NCI-H2227 treated with DMSO at 0.1 percent for 48 hours (cell line): Measurements from ENCODE around the gene PAK1IP1.
A peak's percentile ranks its signal among the peaks of the same experiment; 100 is the strongest.
"Not testable (repeated sequence)": the region's sequence is repeated elsewhere in the genome, so short reads cannot be mapped to it uniquely, and the experiment has no call there.

Source experiments
- DNase-seq: peaks from one replicate; lab custom pipeline; 2025; lab: John Stamatoyannopoulos, UW

PAK1IP1 gene

GRCh38 chr6:10743515-10743914 is 48.7 kb downstream of the PAK1IP1 start:
- DNase-seq, result no peak

- DNase-seq, result no peak
Measured at GRCh38 chr6:10745116-10745515, 50.3 kb downstream of the PAK1IP1 start.

DNA sequence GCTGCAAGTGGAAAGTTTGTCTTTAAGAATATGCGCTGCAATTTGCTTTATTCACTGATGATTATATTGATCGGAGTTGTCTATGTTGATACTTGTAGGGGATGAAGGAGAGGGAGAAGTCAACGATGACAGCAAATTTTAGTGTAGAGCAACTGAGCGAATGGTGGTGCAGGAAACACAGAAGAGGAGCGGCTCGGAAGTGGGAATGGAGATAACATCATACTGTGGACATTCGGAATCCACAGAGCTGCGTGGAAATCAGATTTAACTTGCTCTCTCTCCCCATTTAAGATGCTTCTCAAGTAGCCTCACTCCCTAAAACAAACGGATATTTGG is 52.1 kb downstream of the PAK1IP1 start:
- DNase-seq, result peak; percentile 38

- DNase-seq, result peak; percentile 98
Measured at GRCh38 chr6:10747251-10747972, 52.6 kb downstream of the PAK1IP1 start, which contains the start of gene TMEM14B. TMEM14B (plus strand) TSS chr6:10747805; CDS start chr6:10749246, 1,441 bp downstream.

- no peak for DNase-seq
Measured at GRCh38 chr6:10749734-10750133, 55.0 kb downstream of the PAK1IP1 start.

DNA sequence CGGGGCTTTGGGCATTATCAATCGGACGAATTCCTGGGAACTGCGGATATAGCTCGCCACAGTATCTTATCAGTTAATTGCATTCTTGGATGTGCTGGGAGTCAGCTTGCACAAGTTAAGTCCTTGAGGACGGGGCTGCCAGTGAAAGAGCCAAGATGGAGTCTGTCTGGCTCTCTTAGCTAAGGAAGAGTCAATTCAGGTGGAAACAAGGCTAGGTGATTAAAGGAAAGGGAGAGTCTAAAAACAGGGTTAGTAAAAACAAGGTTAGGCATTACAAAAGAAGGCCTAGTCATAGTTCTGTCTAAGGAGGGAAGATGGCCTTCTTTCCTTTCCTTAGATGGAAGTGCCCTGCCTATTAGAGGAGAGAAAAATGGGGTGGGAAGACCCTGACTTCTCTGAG is 55.8 kb downstream of the PAK1IP1 start:
- DNase-seq, result not testable (repeated sequence)

DNA sequence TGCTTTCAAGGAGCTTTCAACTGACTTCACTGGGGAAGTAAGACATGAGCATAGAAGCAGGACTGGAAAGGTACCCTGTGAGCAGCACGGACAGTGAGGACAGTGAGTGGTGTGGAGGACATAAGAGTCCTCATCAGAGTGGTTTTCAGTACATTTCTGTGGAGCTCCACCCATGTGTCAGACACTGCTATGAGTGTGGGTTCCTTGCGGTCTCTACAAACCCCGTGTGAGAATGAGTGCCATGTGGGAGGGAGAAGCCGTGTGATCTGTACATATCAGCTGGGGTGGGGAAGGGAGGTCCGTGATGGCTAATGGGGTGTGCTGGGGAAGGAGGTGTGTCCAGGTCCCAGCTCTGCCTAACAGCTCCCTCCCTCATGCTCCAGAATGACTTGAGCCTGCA is 57.0 kb downstream of the PAK1IP1 start:
- not testable (repeated sequence) for DNase-seq

- no peak for DNase-seq
Measured at GRCh38 chr6:10756085-10756484, 61.3 kb downstream of the PAK1IP1 start.
